SK-N-SH (cell line): Measurements from ENCODE around the gene DSG2. TPM values are rescaled to one million over a fixed set of nuclear protein-coding genes. Genes with fewer than 3 reads are reported as not detected.

Experiments used
- CTCF ChIA-PET: fragments of 300-600, 350-600 bp; formaldehyde crosslinking; extraction: SDS; loops from one replicate; lab custom pipeline; 2021; lab: Yijun Ruan, JAX
- POLR2A ChIA-PET: fragments of 350-600 bp; sonication (Branson Sonifier 250); formaldehyde crosslinking; extraction: SDS; loops from one replicate; lab custom pipeline; 2020; ENCODE audit warnings: antibody characterized with exemption, inconsistent platforms; lab: Yijun Ruan, JAX
- DNase-seq: peaks from one replicate; pipeline ENCODE4 v3.0.0; 2012
- H2AFZ ChIP-seq: fragments of 200-600 bp; sonication (generic); 2 replicates; pipeline ENCODE4 v1.8.1; 2016; ENCODE audit warnings: antibody characterized with exemption, mild to moderate bottlenecking, low read depth
- H3F3A ChIP-seq: fragments of 200-600 bp; sonication (generic); replicated peaks from 2 replicates; pipeline ENCODE3; 2016; ENCODE audit warnings: antibody characterized with exemption, mild to moderate bottlenecking; ENCODE audit not compliant: insufficient read depth
- H3K27ac ChIP-seq, 2 experiments: fragments of 200-500 bp in 1 of 2; fragments of 200-600 bp in 1 of 2; sonication (Bioruptor generic) in 1 of 2; sonication (generic), shearing (Covaris generic) in 1 of 2; 2 replicates each; pipeline versions ENCODE4 v1.5.1 to v1.6.1; 2014 to 2016; ENCODE audit warnings: low read depth in 2 of 2, inconsistent platforms in 1 of 2, low read length in 1 of 2, mild to moderate bottlenecking in 1 of 2, mixed read lengths in 1 of 2
- H3K27me3 ChIP-seq: fragments of 200-600 bp; sonication (generic), shearing (Covaris generic); 2 replicates; pipeline ENCODE4 v1.6.1; 2016; ENCODE audit warnings: mixed run types; ENCODE audit not compliant: insufficient read depth
- H3K36me3 ChIP-seq, 2 experiments: fragments of 200-500 bp in 1 of 2; fragments of 200-600 bp in 1 of 2; sonication (Bioruptor generic) in 1 of 2; sonication (generic) in 1 of 2; replicated peaks in 1 of 2; 2 replicates each; pipeline versions ENCODE3 to v1.5.1; 2014 to 2016; ENCODE audit warnings: low read length in 1 of 2, mild to moderate bottlenecking in 1 of 2; ENCODE audit not compliant: insufficient read depth in 2 of 2, control insufficient read depth in 1 of 2
- H3K4me1 ChIP-seq, 2 experiments: fragments of 200-500 bp in 1 of 2; fragments of 200-600 bp in 1 of 2; sonication (Bioruptor generic) in 1 of 2; sonication (generic), shearing (Covaris generic) in 1 of 2; 2 replicates each; pipeline versions ENCODE4 v1.5.1 to v1.6.1; 2014 to 2016; ENCODE audit warnings: low read depth in 1 of 2, low read length in 1 of 2, mixed run types in 1 of 2; ENCODE audit not compliant: insufficient read depth in 2 of 2, control insufficient read depth in 1 of 2
- H3K4me2 ChIP-seq: fragments of 200-600 bp; sonication (generic), shearing (Covaris generic); 2 replicates; pipeline ENCODE4 v1.6.1; 2017; ENCODE audit warnings: mixed run types
- H3K4me3 ChIP-seq, 2 experiments: fragments of 200-500 bp in 1 of 2; fragments of 200-600 bp in 1 of 2; sonication (Bioruptor generic) in 1 of 2; sonication (generic), shearing (Covaris generic) in 1 of 2; 2 replicates each; pipeline versions ENCODE4 v1.5.1 to v1.8.1; 2014 to 2016; ENCODE audit warnings: low read depth in 2 of 2, inconsistent platforms in 1 of 2, low read length in 1 of 2, mild to moderate bottlenecking in 1 of 2, mixed read lengths in 1 of 2, moderate library complexity in 1 of 2
- H3K79me2 ChIP-seq: fragments of 200-600 bp; sonication (generic); 2 replicates; pipeline ENCODE4 v1.8.1; 2017; ENCODE audit warnings: mild to moderate bottlenecking; ENCODE audit not compliant: insufficient read depth
- H3K9ac ChIP-seq: fragments of 200-600 bp; sonication (generic); 2 replicates; pipeline ENCODE4 v1.6.1; 2017; ENCODE audit warnings: mixed run types
- H3K9me2 ChIP-seq: fragments of 200-600 bp; sonication (generic); 2 replicates; pipeline ENCODE4 v1.6.1; 2017; ENCODE audit warnings: mixed run types
- H3K9me3 ChIP-seq: fragments of 200-600 bp; sonication (generic); 2 replicates; pipeline ENCODE4 v1.6.1; 2017; ENCODE audit warnings: mixed run types, mild to moderate bottlenecking, moderate library complexity
- H4K20me1 ChIP-seq: fragments of 200-600 bp; sonication (generic); 2 replicates; pipeline ENCODE4 v1.6.1; 2017; ENCODE audit warnings: mild to moderate bottlenecking, mixed run types; ENCODE audit not compliant: insufficient read depth
- CTCF ChIP-seq: fragments of 200-600 bp; sonication (generic); IDR thresholded peaks from 2 replicates; pipeline ENCODE4 v1.6.1; 2017; ENCODE audit warnings: antibody characterized with exemption, mild to moderate bottlenecking, moderate library complexity
- EZH2phosphoT487 ChIP-seq: fragments of 200-600 bp; sonication (generic); IDR thresholded peaks from 2 replicates; pipeline ENCODE4 v1.6.1; 2017; ENCODE audit warnings: low read depth, mixed run types, mild to moderate bottlenecking, antibody characterized with exemption, moderate library complexity, borderline replicate concordance
- GABPA ChIP-seq: IDR thresholded peaks from 2 replicates; pipeline ENCODE4 v1.4.0; 2012; ENCODE audit warnings: low read depth, mild to moderate bottlenecking
- POLR2AphosphoS5 ChIP-seq: IDR thresholded peaks from 2 replicates; pipeline ENCODE4 v1.6.1; 2012; ENCODE audit warnings: low read depth, low read length
- RFX5 ChIP-seq: IDR thresholded peaks from 2 replicates; pipeline ENCODE4 v1.6.1; 2012; ENCODE audit warnings: mild to moderate bottlenecking, improper control_type of control experiment, low read length
- SIN3A ChIP-seq: IDR thresholded peaks from 2 replicates; pipeline ENCODE4 v1.6.1; 2012; ENCODE audit warnings: low read depth, mild to moderate bottlenecking, low read length, moderate library complexity, borderline replicate concordance
- SMC3 ChIP-seq: IDR thresholded peaks from 2 replicates; pipeline ENCODE4 v1.6.1; 2012; ENCODE audit warnings: low read depth, low read length, improper control_type of control experiment
- TCF12 ChIP-seq: IDR thresholded peaks from 2 replicates; pipeline ENCODE4 v1.4.0; 2012
- WGBS: methylation state at CpG from one replicate; pipeline ENCODE4 v1.1.6; 2017; ENCODE audit warnings: low lambda C conversion rate; 5-methylcytosine and 5-hydroxymethylcytosine counted together
- polyA plus RNA-seq, 3 experiments: library from polyadenylated mRNA; depleted of rRNA; stranded (reverse); fragments of >200 nt; gene quantifications; 2 replicates each; pipeline ENCODE4 v1.2.3, GENCODE V29; 2012
- TF ChIP-seq, protein P1 (sequence below): fragments of 150-350 bp; IDR thresholded peaks from 2 replicates; pipeline ENCODE4 v1.6.1; 2017; ENCODE audit warnings: antibody characterized with exemption, low read length, low read depth, borderline replicate concordance
- TF ChIP-seq, protein P2 (sequence below): fragments of 150-350 bp; IDR thresholded peaks from 2 replicates; pipeline ENCODE4 v1.6.1; 2016; ENCODE audit warnings: mild to moderate bottlenecking, low read depth, low read length
- TF ChIP-seq, protein P3 (sequence below): IDR thresholded peaks from 2 replicates; pipeline ENCODE4 v1.4.0; 2012; ENCODE audit warnings: low read depth, borderline replicate concordance

DSG2 gene
- polyA plus RNA-seq, 1 of the 3 experiments (the other 2 are of a cell fraction), result not detected

- Histone ChIP-seq H3K4me3 (no peak overlapping the region), H3F3A (no peaks in the 10 kb centered on the region), H3K4me2 (no peak overlapping the region), H3K9me3 (no peaks in the 10 kb centered on the region), H3K9me2 (no peaks in the 10 kb centered on the region), H3K9ac (no peak overlapping the region), H3K27me3 (peaks cover 20% of the 10 kb centered on the region; the same call in 1 of the 2 replicates), H2AFZ (no peak overlapping the region), H3K36me3 (no peaks in the 10 kb centered on the region), H3K79me2 (no peaks in the 10 kb centered on the region), H3K27ac (no peak overlapping the region), H3K4me1 (no peaks in the 10 kb centered on the region), H4K20me1 (no peaks in the 10 kb centered on the region)
- TF ChIP-seq TCF12, result no peak
- TF ChIP-seq, protein P1, sequence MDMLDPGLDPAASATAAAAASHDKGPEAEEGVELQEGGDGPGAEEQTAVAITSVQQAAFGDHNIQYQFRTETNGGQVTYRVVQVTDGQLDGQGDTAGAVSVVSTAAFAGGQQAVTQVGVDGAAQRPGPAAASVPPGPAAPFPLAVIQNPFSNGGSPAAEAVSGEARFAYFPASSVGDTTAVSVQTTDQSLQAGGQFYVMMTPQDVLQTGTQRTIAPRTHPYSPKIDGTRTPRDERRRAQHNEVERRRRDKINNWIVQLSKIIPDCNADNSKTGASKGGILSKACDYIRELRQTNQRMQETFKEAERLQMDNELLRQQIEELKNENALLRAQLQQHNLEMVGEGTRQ, result no peak
- no peak for TF ChIP-seq SMC3
- TF ChIP-seq, protein P2, sequence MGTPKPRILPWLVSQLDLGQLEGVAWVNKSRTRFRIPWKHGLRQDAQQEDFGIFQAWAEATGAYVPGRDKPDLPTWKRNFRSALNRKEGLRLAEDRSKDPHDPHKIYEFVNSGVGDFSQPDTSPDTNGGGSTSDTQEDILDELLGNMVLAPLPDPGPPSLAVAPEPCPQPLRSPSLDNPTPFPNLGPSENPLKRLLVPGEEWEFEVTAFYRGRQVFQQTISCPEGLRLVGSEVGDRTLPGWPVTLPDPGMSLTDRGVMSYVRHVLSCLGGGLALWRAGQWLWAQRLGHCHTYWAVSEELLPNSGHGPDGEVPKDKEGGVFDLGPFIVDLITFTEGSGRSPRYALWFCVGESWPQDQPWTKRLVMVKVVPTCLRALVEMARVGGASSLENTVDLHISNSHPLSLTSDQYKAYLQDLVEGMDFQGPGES, result no peak
- POLR2A ChIA-PET, result no interaction called here
- DNase-seq, result no peak
- WGBS, result 27% methylated on average over 1 of the region's 1 CpG
- CTCF ChIA-PET, result no interaction called here
Observed at GRCh38 chr18:31469629-31470028, 28.3 kb upstream of the DSG2 start.

- ChIA-PET CTCF (no interaction called here), POLR2A (no interaction called here)
- Histone ChIP-seq H3K27me3 (peaks cover 51% of the 10 kb centered on the region), H4K20me1 (no peaks in the 10 kb centered on the region), H3F3A (no peaks in the 10 kb centered on the region), H3K79me2 (no peaks in the 10 kb centered on the region), H3K9ac (no peak overlapping the region), H3K4me1 (no peaks in the 10 kb centered on the region), H3K9me2 (no peaks in the 10 kb centered on the region), H3K9me3 (no peaks in the 10 kb centered on the region), H2AFZ (no peak overlapping the region), H3K4me2 (no peak overlapping the region), H3K36me3 (no peaks in the 10 kb centered on the region), H3K4me3 (no peak overlapping the region), H3K27ac (no peak overlapping the region)
- TF ChIP-seq RFX5 (no peak), POLR2AphosphoS5 (no peak), SIN3A (no peak), SMC3 (no peak), CTCF (no peak), EZH2phosphoT487 (no peak), GABPA (no peak)
- TF ChIP-seq, protein P3, sequence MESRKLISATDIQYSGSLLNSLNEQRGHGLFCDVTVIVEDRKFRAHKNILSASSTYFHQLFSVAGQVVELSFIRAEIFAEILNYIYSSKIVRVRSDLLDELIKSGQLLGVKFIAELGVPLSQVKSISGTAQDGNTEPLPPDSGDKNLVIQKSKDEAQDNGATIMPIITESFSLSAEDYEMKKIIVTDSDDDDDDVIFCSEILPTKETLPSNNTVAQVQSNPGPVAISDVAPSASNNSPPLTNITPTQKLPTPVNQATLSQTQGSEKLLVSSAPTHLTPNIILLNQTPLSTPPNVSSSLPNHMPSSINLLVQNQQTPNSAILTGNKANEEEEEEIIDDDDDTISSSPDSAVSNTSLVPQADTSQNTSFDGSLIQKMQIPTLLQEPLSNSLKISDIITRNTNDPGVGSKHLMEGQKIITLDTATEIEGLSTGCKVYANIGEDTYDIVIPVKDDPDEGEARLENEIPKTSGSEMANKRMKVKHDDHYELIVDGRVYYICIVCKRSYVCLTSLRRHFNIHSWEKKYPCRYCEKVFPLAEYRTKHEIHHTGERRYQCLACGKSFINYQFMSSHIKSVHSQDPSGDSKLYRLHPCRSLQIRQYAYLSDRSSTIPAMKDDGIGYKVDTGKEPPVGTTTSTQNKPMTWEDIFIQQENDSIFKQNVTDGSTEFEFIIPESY, result no peak
- no peak for DNase-seq
- 29% methylated on average over 9 of the region's 10 CpGs for WGBS
Observed at GRCh38 chr18:31478688-31479087, 19.3 kb upstream of the DSG2 start.
